ENCODE results near the gene TMEM9.

GRCh38 chr1:201153474-201154388 is 543 bp downstream of the TMEM9 start:
- TF ChIP-seq CTCF (tag by site-specific recombination; IDR thresholded peaks at IDR 0.05): no peak
- TF ChIP-seq REST (tag by site-specific recombination; IDR thresholded peaks at IDR 0.05): no peak

Measured in HEK293 (cell line).